GM19395 (cell line): ENCODE data around the gene PRR36.

Experiments
- ATAC-seq: cut with Tn5 transposase; IDR thresholded peaks from one replicate; pipeline ENCODE4 v1.9.1; 2021; ENCODE audit warnings: mild to moderate bottlenecking, moderate library complexity; ENCODE audit not compliant: unreplicated experiment

PRR36 gene

DNA sequence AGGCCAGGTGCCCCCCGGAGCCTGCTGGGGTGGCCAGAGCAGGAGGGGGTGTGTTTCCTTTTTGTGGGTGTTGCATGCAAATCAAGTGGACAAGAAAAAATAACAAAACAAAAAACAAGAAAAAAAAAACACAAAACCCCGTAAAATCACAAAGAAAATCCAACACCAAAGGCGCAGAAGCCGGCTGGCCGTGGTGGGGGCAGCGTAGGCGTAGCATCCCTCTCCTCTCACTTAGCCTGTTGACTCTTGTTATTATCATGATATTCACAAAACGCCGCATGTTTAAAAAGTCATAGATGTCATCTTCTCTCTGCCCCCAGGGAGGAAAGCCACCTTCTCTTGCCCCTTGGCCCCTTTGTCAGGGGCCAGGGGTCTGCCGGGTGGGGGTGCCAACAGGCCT is 39.5 kb upstream of the PRR36 start:
- no peak for ATAC-seq

- no peak for ATAC-seq
These were observed 38.7 kb upstream of the PRR36 start for GRCh38 chr19:7912697-7913564.

DNA sequence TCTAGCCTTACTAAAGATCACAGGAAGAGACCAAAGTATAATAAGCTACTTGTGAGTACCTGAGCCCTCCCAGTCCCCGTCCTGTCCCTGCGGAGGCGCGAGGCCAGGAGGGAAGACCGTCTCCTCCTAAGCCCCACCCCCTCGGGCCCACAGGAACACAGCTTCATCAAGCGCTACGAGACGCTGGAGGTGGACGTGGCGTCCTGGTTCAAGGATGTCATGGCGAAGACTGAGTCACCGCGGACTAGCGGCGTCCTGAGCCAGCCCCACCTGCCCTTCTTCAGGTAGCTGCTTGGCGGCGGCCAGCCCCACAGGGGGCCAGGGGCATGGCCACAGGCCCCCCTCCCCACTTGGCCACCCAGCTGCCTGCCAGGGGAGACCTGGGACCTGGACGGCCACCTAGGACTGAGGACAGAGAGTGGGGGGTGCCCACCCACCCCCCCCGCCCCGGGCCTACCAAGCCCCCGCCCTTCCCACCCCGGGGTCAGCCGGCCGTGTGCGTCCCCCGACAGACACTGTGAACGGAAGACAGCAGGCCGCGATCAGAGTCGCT is 38.0 kb upstream of the PRR36 start:
- no peak for ATAC-seq

DNA sequence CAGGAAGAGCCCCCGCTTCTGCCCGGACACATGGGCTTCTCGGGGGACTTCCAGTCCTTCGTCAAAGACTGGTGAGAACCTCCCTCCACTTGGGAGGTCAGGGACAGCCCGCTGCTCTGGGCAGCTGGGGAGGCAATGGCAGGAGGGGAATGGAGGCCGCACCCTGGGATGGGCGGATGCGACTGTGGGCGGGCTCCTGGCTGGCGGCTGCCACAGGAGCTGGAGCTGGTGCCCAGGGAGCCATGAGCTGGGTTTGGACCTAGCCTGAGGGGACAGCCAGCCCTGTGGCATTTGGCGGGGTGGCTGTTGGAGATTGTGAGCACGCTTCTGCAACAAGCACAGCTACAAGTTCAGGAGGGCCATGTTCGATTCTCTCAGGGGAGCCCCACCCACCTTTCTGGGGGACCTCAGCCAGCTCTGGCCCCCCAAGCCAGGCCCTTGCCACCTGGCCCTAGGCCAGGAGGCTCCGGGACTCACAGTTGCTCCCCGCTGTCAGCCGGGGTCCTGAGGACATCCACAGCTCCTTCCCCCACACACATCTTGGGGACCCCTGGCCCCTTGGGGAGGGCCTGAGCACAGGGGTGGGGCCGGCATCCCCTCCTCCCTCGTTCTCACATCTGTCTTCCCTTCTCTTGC is 37.4 kb upstream of the PRR36 start:
- no peak for ATAC-seq

DNA sequence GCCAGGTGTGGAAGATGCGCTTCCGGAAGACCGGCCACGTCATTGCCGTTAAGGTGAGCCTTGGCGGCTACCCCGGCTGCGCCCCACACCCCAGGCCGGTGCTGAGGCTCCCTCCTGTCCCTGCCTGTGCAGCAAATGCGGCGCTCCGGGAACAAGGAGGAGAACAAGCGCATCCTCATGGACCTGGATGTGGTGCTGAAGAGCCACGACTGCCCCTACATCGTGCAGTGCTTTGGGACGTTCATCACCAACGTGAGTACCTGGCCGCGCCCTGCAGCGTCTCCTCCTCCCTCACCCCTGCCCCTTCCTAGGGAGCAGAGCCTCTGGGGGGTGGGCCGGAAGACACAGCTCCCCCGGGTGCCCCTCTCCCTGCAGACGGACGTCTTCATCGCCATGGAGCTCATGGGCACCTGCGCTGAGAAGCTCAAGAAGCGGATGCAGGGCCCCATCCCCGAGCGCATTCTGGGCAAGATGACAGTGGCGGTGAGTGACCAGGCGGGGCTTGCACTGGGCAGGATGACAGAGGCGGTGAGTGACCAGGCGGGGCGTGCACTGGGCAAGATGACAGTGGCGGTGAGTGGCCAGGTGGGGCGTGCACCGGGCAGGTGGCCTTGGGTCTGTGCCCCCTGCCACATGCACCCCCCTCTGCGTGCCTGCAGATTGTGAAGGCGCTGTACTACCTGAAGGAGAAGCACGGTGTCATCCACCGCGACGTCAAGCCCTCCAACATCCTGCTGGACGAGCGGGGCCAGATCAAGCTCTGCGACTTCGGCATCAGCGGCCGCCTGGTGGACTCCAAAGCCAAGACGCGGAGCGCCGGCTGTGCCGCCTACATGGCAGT is 36.4 kb upstream of the PRR36 start:
- no peak for ATAC-seq

DNA sequence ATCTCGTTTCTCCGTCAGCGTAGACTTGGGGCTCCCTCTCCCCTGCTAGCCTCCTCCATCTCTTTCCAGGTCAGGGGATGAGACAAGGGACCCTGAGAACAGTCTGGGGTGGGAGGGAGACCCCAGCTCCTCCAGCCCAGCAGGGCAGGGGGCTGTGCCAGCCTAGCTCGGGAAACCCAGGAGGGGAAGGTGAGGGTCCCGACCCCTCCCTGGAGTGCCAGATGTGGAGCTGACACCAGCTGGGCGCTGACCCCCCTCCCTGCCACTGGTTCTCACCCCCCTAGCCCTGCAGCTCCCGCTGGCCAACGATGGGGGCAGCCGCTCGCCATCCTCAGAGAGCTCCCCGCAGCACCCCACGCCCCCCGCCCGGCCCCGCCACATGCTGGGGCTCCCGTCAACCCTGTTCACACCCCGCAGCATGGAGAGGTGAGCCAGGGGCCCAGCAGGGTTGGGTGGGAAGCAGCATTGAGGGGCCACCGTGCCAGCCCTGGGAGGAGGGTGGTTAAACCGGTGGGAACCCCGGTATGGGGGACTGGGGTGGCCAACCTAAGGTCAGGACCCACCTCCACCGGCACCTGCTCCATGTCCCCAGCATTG is 35.4 kb upstream of the PRR36 start:
- ATAC-seq = no peak

GRCh38 chr19:7908742-7909461 is 34.7 kb upstream of the PRR36 start:
- no peak for ATAC-seq

DNA sequence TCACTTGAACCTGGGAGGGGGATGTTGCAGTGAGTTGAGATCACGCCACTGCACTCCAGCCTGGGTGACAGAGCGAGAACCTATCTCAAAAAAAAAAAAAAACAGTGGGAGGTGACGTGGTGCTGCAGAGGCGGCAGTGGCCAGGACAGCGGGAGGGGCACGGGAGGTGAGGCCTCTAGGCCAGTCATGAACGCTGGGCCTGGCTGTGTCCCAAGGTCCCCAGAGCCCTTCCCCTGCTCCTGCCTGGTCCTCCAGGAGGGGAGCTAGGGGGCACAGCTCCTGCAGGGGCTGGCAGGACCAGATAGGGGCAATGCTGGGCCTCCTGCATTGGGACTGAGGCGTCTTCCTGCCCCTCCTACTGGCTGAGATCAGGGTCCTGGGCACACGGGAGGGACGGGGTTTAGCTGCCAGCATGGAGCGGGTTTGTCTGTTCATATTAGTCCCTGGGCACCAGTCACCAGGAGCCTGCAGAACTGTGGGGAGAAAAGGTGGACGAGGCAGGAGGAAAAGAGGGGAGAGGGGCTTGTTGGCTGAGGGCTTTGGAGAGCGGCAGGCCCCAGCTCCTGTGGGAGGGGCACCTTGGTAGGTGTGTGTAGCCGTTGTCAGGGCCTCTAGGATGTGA is 34.0 kb upstream of the PRR36 start:
- ATAC-seq = no peak

GRCh38 chr19:7907544-7907943 is 33.4 kb upstream of the PRR36 start:
- ATAC-seq = no peak

- ATAC-seq = no peak
These were observed 32.9 kb upstream of the PRR36 start for GRCh38 chr19:7907122-7907521.

DNA sequence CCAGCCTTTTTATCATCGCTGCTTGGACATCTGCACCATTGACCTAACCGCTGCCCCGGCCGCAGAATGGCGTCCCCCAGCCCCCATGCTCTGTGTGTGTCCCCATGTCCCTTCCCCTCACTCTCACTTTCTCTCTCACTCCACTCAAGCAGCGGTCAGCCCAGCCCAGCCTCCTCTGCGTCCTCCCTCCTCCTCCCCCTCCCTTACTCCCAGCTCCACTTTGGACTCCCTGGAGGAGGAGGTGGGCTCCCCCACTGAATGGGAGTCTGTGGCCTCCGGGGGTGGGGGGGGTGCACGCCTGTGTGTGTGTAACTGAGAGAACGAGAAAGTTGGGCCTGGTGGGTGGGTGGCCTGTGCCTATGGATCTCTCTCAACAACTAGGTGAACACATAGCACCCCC is 31.7 kb upstream of the PRR36 start:
- ATAC-seq = no peak

DNA sequence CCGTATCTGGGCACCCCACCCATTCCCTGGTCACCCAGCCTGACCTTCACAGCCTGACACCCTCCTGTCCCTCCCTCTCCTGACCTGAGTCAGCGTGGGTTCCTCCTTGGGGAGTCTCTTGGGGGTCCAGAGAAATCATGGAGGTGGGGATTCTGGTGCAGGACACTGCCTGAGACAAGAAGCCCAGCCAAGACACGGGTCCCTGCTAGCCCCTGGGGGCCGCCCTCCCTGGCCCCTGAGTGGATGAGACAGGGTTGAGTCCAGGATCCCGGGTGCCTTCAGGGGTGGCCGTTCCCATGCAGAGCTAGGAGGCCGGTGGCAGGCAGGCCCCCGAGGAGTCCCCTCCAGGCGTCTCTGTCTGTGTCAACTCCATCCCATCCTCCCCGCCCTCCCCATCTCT is 31.1 kb upstream of the PRR36 start:
- ATAC-seq = no peak

DNA sequence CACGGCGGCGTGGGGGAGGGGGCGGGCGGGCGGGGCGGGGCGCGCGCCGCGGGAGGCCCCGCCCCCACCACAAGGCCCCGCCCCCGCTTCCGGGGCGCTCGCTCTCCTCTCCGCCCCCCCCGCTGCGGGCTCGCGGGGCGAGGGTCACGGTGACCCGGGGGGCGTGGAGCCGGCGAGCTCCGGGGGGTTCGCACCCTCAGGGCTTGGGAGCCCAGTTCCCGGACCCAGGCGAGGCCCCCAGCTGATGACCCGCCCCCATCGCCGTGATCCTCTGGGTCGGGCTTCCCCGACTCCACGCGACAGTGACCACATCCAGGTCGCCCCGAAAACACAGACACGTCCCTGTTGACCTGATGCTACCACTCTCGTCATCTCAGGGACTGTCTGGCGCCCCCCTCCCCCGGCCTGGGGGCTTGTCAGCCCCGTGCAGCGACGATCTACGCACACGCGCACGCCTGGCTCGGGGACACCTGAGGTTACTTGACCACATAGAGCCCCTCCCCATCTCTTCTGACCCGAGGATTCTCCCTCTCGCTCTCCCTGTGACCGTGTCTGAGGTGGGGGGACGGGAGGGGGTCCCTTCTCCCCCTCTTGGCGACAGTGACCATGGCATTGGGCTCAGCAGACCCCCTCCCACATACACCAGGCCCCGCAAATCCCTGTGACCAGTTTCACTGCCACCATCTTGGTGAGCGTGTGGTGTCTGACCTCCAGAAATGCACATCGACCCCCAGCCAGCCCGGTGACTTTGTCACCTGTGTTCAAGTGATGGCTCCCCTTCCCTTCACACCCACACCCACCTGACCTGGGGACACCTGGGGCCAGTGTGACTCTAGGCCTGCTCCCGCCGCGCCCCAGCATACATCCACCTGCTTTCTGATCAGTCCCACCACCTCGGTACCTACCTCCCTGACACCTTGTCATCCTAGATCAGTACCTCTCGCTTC is 30.2 kb upstream of the PRR36 start:
- ATAC-seq = peak; percentile 32

DNA sequence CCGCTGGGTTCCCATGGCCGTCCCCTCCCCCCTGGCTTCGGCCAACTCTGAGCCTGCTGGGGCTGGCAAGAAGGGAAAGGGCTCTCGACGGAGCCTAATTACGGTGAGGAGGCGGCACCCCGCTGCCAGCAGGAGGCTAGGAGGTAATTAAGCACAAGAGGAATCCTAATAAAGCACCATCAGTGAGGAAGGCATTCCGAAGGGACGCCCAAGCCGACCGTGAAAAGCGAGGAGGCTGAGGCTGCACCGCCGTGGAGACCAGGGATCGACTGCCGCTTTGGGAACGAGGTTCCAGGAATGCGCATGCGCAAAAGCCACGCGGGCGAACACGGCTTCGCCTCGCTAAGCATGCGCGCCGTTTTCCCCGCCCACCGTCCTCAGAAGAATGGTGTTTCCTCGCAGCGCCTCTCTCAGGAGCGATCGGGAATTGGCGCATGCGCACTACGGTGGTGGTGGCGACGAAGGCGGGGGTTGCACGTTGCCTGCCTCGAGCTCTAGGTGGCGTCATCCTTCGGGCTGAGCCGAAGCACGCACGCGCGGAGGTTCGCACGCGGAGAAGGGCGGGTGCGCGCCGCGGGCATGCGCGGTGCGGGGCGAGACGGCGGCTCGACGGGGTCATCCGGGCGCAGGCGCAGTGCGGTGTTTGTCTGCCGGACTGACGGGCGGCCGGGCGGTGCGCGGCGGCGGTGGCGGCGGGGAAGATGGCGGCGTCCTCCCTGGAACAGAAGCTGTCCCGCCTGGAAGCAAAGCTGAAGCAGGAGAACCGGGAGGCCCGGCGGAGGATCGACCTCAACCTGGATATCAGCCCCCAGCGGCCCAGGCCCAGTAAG is 29.3 kb upstream of the PRR36 start, which contains the start of gene MAP2K7:
Gene MAP2K7 (plus strand): TSS at position 634 of the 830 bp plus-strand sequence. CDS start 68 bp downstream, at position 702.
- ATAC-seq = peak; percentile 77

DNA sequence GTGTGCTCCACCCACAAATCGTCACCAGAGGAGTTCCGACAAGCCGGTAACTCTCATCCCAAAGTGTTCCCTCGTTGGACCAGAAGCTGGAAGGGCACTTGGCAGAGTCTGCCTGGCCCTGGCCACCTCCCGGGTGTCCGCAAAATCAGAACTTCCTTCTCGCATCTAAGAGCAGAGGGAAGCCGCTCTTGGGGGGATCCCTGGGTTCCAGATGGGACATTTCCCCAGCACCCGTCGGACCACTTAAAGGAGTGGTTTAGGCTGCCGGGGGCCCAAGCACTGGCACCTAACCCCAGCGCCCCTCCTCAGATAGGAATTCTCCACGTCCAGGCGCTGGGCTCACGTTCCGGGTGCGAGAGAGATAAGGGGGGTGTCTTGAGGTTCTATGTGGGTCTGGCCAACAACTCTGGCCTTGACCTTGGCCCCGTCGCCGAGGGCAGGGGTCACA is 28.6 kb upstream of the PRR36 start:
- no peak for ATAC-seq

DNA sequence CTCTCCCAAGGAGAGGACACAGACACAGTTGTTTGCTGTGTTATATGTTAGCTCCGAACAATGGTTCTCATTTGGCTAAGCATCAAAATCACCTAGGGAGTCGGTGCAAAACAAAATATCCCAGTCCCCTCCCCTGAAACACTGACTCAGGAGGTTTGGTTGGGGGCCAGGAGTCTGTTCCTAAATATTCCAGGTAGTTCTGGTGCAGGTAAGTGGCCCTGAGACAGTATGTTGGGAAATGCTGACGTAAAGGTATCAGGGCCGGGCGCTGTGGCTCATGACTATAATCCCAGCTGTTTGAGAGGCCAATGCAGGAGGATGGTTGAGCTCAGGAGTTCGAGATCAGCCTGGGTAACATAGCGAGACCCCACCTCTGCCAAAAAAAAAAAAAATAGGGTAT is 27.1 kb upstream of the PRR36 start:
- no peak for ATAC-seq

GRCh38 chr19:7900931-7901330 is 26.7 kb upstream of the PRR36 start:
- ATAC-seq = no peak
